NCI-H82 (cell line): ENCODE results near the gene UCHL1.
"Not testable (repeated sequence)": the region's sequence is repeated elsewhere in the genome, so short reads cannot be mapped to it uniquely, and the experiment has no call there.

ENCODE experiments used
- DNase-seq: peaks from one replicate; lab custom pipeline; 2025; lab: John Stamatoyannopoulos, UW

UCHL1 gene

GRCh38 chr4:41290479-41290878 lies 33.8 kb downstream of the UCHL1 start:
- DNase-seq, result no peak

GRCh38 chr4:41294445-41295062 lies 37.8 kb downstream of the UCHL1 start:
- DNase-seq, result peak; percentile 21

- DNase-seq, result no peak
Measured at GRCh38 chr4:41296995-41297394, 40.3 kb downstream of the UCHL1 start.

GRCh38 chr4:41297832-41298231 lies 41.1 kb downstream of the UCHL1 start:
- no peak for DNase-seq

- no peak for DNase-seq
Measured at GRCh38 chr4:41299486-41299885, 42.8 kb downstream of the UCHL1 start.

GRCh38 chr4:41301137-41301536 lies 44.4 kb downstream of the UCHL1 start:
- DNase-seq, result no peak

- no peak for DNase-seq
Measured at GRCh38 chr4:41303372-41304118, 46.8 kb downstream of the UCHL1 start.

- no peak for DNase-seq
Measured at GRCh38 chr4:41304221-41304620, 47.5 kb downstream of the UCHL1 start.

- DNase-seq, result peak; percentile 95
Measured at GRCh38 chr4:41305476-41305875, 48.7 kb downstream of the UCHL1 start.

- DNase-seq, result no peak
Measured at GRCh38 chr4:41307638-41308037, 50.9 kb downstream of the UCHL1 start.

GRCh38 chr4:41308398-41308797 lies 51.7 kb downstream of the UCHL1 start:
- no peak for DNase-seq

GRCh38 chr4:41315426-41315825 lies 58.7 kb downstream of the UCHL1 start:
- not testable (repeated sequence) for DNase-seq

- no peak for DNase-seq
Measured at GRCh38 chr4:41315862-41316261, 59.1 kb downstream of the UCHL1 start.
